Choroid plexus epithelial cell (primary cell): ENCODE measurements around the gene IFIH1.
A peak's percentile ranks its signal among the peaks of the same experiment; 100 is the strongest.

Experiments used
- DNase-seq: peaks from one replicate; pipeline ENCODE4 v3.0.0-alpha.2; 2010; ENCODE audit warnings: low read depth
- H3K4me3 ChIP-seq: 2 replicates; pipeline ENCODE4 v1.5.1; 2011; ENCODE audit warnings: low read depth, mild to moderate bottlenecking, control low read depth, low read length, moderate library complexity
- TF ChIP-seq, protein P1 (sequence below): conservative IDR thresholded peaks from 2 replicates; pipeline ENCODE4 v1.5.1; 2011; ENCODE audit warnings: low read depth, mild to moderate bottlenecking, control low read depth, inconsistent platforms, low read length, moderate library complexity

IFIH1 gene

DNA sequence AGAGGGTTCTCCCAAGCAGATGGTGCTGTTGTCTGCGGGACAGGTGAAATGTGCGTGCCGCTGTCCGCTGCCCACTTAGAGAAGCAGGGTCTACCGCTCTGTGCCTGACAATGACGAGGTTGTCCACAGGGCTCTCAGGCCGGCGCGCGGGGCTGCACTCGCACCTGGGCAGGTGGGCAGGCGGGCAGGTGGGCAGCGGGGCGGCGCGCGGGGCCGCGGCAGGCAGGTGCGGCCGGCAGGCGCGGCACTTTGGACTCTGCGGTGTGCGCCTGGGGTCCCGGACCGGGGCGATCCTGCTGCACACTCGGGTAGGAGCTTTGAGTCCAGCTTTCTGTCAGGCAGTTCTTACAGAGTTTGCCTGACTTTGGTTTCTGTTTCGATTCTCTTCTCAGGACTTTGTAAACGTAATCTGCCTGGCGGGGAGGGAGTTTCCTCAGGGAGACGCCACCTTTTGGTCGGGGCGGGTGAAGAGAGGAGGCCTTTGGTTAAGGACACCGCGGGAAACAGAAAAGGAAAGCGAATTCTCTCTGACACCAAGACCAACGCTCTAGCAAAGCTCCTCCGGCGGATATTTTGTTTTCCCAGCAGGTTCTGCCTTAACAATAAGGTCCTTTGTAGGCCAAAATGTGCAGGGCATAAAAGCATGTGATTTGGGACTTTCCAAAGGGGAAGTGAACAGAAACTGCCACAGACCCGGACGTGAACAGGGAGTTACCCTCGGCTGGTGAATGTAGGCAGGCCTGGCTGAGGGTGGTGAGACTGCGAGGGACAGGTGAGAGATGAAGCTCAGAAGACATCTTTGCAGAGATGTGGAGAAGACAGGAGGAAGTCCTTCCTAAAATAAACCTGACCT, at the start of gene IFIH1:
Gene IFIH1, minus strand, starts transcription at position 357 of the 853 bp plus-strand sequence. CDS start 377 bp downstream, outside the sequence.
- peak; percentile 93 for DNase-seq
- TF ChIP-seq, protein P1, sequence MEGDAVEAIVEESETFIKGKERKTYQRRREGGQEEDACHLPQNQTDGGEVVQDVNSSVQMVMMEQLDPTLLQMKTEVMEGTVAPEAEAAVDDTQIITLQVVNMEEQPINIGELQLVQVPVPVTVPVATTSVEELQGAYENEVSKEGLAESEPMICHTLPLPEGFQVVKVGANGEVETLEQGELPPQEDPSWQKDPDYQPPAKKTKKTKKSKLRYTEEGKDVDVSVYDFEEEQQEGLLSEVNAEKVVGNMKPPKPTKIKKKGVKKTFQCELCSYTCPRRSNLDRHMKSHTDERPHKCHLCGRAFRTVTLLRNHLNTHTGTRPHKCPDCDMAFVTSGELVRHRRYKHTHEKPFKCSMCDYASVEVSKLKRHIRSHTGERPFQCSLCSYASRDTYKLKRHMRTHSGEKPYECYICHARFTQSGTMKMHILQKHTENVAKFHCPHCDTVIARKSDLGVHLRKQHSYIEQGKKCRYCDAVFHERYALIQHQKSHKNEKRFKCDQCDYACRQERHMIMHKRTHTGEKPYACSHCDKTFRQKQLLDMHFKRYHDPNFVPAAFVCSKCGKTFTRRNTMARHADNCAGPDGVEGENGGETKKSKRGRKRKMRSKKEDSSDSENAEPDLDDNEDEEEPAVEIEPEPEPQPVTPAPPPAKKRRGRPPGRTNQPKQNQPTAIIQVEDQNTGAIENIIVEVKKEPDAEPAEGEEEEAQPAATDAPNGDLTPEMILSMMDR = peak; percentile 54
- H3K4me3 ChIP-seq = peak within 1 kb of the TSS; percentile 81

DNA sequence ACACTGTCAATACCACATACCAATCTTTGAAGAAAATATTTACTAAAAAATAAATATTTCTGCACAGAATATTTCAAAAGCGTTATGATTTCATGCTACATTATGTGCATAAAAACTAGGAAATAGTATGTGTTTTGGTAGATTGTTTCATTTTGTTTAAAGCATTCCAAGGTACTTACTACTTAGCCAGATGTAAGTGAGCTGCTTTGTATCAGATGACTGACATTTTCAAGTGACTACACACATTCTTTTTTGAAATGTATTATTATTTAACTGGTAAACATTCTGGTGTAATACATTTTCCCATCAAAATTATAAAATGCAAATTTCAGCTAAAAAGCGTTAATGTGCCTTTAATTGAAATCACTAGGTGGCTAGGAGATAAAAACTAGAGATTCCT, 46.9 kb upstream of the IFIH1 start:
- no peak for DNase-seq
- TF ChIP-seq, protein P1 = no peak
- no peak overlapping the region for H3K4me3 ChIP-seq

DNA sequence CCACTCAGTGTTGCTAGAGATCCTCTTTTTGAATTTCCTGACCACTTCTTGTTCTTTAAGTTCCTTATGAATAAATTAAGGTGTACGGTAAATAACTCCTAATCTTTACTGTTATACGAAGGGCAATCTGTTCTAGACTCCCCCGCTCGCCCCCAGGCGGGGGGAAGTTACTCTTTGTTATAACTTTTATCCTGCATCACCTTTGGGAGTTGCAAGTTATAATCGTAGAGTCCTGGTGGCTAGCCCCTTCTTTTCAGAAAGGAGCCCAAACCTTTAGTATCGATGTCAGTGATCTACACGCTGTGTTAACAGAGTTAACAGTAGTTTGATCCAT, 26.1 kb upstream of the IFIH1 start:
- no peak for DNase-seq
- peak overlapping the region; percentile 89 for H3K4me3 ChIP-seq
- TF ChIP-seq, protein P1 = peak; percentile 7

DNA sequence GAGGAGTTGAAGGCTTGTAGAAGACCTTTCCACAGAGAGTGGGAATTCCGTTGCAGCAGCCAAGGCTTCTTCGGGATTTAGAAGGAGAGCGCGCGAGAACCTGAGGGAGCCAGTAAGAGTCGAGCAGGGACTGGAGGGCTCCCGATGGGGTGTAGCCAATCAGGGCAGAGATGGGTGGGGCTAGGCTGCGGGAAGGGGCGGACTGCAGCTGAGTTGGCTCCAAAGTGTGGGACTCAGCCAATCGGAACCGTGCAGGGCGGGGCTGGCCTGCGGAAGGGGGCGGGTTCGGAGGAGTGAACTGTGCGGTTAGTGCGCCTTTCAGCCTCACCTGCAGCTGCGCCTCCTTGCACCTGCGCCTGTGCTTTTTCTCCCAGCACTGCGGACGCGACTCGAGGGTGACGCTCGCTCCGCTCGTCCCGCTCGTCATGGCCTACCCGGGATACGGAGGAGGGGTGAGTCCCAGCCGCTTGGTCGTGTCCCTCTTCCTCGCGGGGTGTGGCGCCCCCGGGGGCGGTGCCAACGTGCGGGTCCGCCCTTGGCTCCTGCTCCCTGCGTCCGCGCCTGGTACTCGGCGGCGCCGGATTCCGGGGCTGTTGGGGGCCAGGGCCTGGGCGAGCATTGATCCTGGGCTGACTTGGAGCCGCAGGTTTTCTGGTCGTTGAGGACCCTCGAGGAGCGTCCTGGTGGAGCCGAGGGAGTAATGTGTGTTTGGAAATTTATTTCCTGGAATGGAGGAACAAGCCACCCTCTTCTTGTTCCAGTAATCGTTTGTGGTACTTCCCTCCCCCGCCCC, 25.5 kb upstream of the IFIH1 start, which contains the start of gene GCA:
Gene GCA, plus strand, starts transcription at position 309 of the 793 bp plus-strand sequence. Its CDS starts 117 bp downstream, at position 426.
- TF ChIP-seq, protein P1 = no peak
- DNase-seq = peak; percentile 97
- peak within 1 kb of the TSS; percentile 89 for H3K4me3 ChIP-seq

DNA sequence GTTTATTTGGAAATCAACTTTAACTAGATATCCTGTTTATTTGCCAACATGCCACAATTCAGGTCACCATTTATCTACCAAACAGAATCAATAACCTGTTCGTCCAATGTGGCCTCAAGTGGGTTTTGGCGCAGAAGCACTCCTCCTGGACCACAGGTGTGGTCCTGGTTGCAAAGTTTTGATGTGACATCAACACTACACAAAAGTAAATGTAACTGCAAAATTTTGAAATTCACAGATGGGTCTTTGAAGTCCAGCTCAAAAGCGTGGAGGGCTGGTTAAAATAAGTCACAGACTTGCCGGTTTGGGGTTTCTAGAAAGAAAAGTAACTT, 25.0 kb upstream of the IFIH1 start:
- no peak for DNase-seq
- peak overlapping the region; percentile 89 for H3K4me3 ChIP-seq
- TF ChIP-seq, protein P1 = no peak

DNA sequence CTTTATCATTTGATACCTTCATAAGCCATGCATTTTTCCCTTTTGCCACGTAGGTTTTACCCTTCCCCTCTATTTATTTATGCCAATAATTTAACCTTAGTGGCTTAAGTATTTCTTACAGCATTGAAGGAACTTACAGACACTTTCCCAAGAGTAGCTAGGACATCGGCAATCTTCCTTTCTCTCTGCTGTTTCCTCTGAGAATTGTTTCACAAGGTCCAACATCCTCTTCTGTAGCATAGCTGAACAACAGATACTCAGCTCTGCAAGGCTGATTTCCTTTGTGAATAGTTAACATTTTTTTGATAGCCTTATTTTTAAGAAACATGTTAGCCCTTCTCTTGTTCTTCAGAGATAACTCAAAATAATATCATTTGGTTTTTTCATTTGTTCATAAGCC, 24.4 kb upstream of the IFIH1 start:
- TF ChIP-seq, protein P1 = no peak
- H3K4me3 ChIP-seq = no peak overlapping the region
- no peak for DNase-seq
